LNCaP clone FGC (cell line): ENCODE measurements around the gene PIK3CB.

Source experiments
- DNase-seq: peaks from one replicate; pipeline ENCODE4 v3.0.0-alpha.2; 2011; ENCODE audit warnings: low read depth
- H3K4me3 ChIP-seq: 2 replicates; pipeline ENCODE4 v1.5.1; 2011; ENCODE audit warnings: mild to moderate bottlenecking, low read depth, low read length, control low read depth
- CTCF ChIP-seq: IDR thresholded peaks from 2 replicates; pipeline ENCODE4 v1.5.1; 2012; ENCODE audit warnings: mild to moderate bottlenecking; ENCODE audit not compliant: control insufficient read depth, insufficient read depth; ENCODE audit errors: extremely low read depth

The PIK3CB gene

GRCh38 chr3:138642226-138642926, 192.4 kb downstream of the PIK3CB start:
- no peak for DNase-seq
- TF ChIP-seq CTCF = no peak

GRCh38 chr3:138640537-138640936, 194.2 kb downstream of the PIK3CB start:
- no peak for DNase-seq
- no peak overlapping the region for H3K4me3 ChIP-seq
- TF ChIP-seq CTCF = no peak

More at GRCh38 chr3:138642226-138642926, 192.4 kb downstream of the PIK3CB start:
- H3K4me3 ChIP-seq = no peak overlapping the region

GRCh38 chr3:138638641-138639040, 196.1 kb downstream of the PIK3CB start:
- no peak for DNase-seq
- no peak overlapping the region for H3K4me3 ChIP-seq
- TF ChIP-seq CTCF = no peak

GRCh38 chr3:138629526-138629925, 205.2 kb downstream of the PIK3CB start:
- DNase-seq = no peak
- TF ChIP-seq CTCF = no peak
- no peak overlapping the region for H3K4me3 ChIP-seq

GRCh38 chr3:138625707-138626365, 208.9 kb downstream of the PIK3CB start:
- H3K4me3 ChIP-seq = no peak overlapping the region
- no peak for TF ChIP-seq CTCF
- no peak for DNase-seq

GRCh38 chr3:138624518-138624917, 210.2 kb downstream of the PIK3CB start:
- TF ChIP-seq CTCF = no peak
- no peak for DNase-seq
- H3K4me3 ChIP-seq = no peak overlapping the region
